Liver (tissue), 9 donors: ENCODE data around the gene TGFBR3. TPM values are rescaled to one million over a fixed set of nuclear protein-coding genes. Genes with fewer than 3 reads are reported as not detected.

Source experiments
- DNase-seq: peaks from one replicate; pipeline ENCODE4 v3.0.0-alpha.2; 2017; ENCODE audit warnings: low spot score
- H3K27ac ChIP-seq, 2 donors: one replicate each; pipeline ENCODE4 v1.7.0; 2013; ENCODE audit warnings: inconsistent platforms in 2 of 2, low read length in 2 of 2, control low read depth in 1 of 2, low read depth in 1 of 2, mild to moderate bottlenecking in 1 of 2
- H3K27me3 ChIP-seq, 4 donors: one replicate each; pipeline versions ENCODE4 v1.6.1 to v1.7.0; 2013; ENCODE audit warnings: low read length in 3 of 4, inconsistent platforms in 1 of 4, mild to moderate bottlenecking in 1 of 4, moderate library complexity in 1 of 4; ENCODE audit not compliant: control insufficient read depth in 4 of 4, insufficient read depth in 4 of 4
- H3K36me3 ChIP-seq, 4 donors: one replicate each; pipeline versions ENCODE4 v1.6.1 to v1.7.0; 2013; ENCODE audit warnings: low read length in 3 of 4, mild to moderate bottlenecking in 3 of 4, low read depth in 1 of 4, moderate library complexity in 1 of 4; ENCODE audit not compliant: control insufficient read depth in 4 of 4, insufficient read depth in 3 of 4
- H3K4me1 ChIP-seq, 4 donors: one replicate each; pipeline versions ENCODE4 v1.6.1 to v1.7.0; 2013; ENCODE audit warnings: low read length in 3 of 4, mild to moderate bottlenecking in 3 of 4, moderate library complexity in 1 of 4; ENCODE audit not compliant: control insufficient read depth in 4 of 4, insufficient read depth in 4 of 4
- H3K4me3 ChIP-seq, 3 donors: one replicate each; pipeline versions ENCODE4 v1.6.1 to v1.7.0; 2013; ENCODE audit warnings: low read length in 3 of 3, control low read depth in 1 of 3, low read depth in 1 of 3, mild to moderate bottlenecking in 1 of 3
- H3K9ac ChIP-seq, 2 donors: one replicate each; pipeline ENCODE4 v1.7.0; 2013; ENCODE audit warnings: low read length in 2 of 2, mild to moderate bottlenecking in 2 of 2, moderate library complexity in 2 of 2, control low read depth in 1 of 2, low read depth in 1 of 2
- H3K9me3 ChIP-seq, 4 donors: one replicate each; pipeline versions ENCODE4 v1.6.1 to v1.7.0; 2013; ENCODE audit warnings: low read length in 3 of 4; ENCODE audit not compliant: control insufficient read depth in 4 of 4
- ATF3 ChIP-seq: IDR thresholded peaks from 2 replicates; pipeline ENCODE4 v1.6.1; 2016; ENCODE audit warnings: antibody characterized with exemption
- EGR1 ChIP-seq, 2 donors: IDR thresholded peaks; 2 replicates each; pipeline ENCODE4 v1.6.1; 2016 to 2018; ENCODE audit warnings: antibody characterized with exemption in 2 of 2, low read depth in 2 of 2
- FOXA1 ChIP-seq: IDR thresholded peaks from 2 replicates; pipeline ENCODE4 v1.6.1; 2016; ENCODE audit warnings: antibody characterized with exemption
- FOXA2 ChIP-seq: IDR thresholded peaks from 2 replicates; pipeline ENCODE4 v1.6.1; 2016; ENCODE audit warnings: antibody characterized with exemption
- GABPA ChIP-seq, 2 donors: IDR thresholded peaks in 1 of 2; conservative IDR thresholded peaks in 1 of 2; 2 replicates each; pipeline ENCODE4 v1.6.1; 2016; ENCODE audit warnings: antibody characterized with exemption in 2 of 2, mild to moderate bottlenecking in 1 of 2, moderate library complexity in 1 of 2
- HNF4G ChIP-seq: IDR thresholded peaks from 2 replicates; pipeline ENCODE4 v1.6.1; 2016; ENCODE audit warnings: antibody characterized with exemption
- JUND ChIP-seq, 2 donors: IDR thresholded peaks; 2 replicates each; pipeline ENCODE4 v1.6.1; 2016; ENCODE audit warnings: antibody characterized with exemption in 2 of 2
- NR2F2 ChIP-seq: IDR thresholded peaks from 2 replicates; pipeline ENCODE4 v1.6.1; 2016; ENCODE audit warnings: antibody characterized with exemption
- RAD21 ChIP-seq, 2 donors: IDR thresholded peaks; 2 replicates each; pipeline ENCODE4 v1.6.1; 2016; ENCODE audit warnings: antibody characterized with exemption in 2 of 2, mild to moderate bottlenecking in 2 of 2
- RXRA ChIP-seq, 2 donors: IDR thresholded peaks; 2 replicates each; pipeline ENCODE4 v1.6.1; 2017 to 2018; ENCODE audit warnings: antibody characterized with exemption in 2 of 2, mild to moderate bottlenecking in 1 of 2
- SP1 ChIP-seq: IDR thresholded peaks from 2 replicates; pipeline ENCODE4 v1.6.1; 2018; ENCODE audit warnings: antibody characterized with exemption, mild to moderate bottlenecking
- TAF1 ChIP-seq: conservative IDR thresholded peaks from 2 replicates; pipeline ENCODE4 v1.6.1; 2016; ENCODE audit warnings: antibody characterized with exemption, mild to moderate bottlenecking
- YY1 ChIP-seq: IDR thresholded peaks from 2 replicates; pipeline ENCODE4 v1.6.1; 2016; ENCODE audit warnings: antibody characterized with exemption, mild to moderate bottlenecking
- WGBS: extraction: QIAGEN DNeasy Blood & Tissue Kit; methylation state at CpG from one replicate; pipeline ENCODE4 v1.1.7; 2013; 5-methylcytosine and 5-hydroxymethylcytosine counted together
- polyA plus RNA-seq, 2 donors: library from polyadenylated mRNA; stranded (reverse) in 1 of 2; unstranded in 1 of 2; fragments of 200-250 nt in 1 of 2; fragments of >200 nt in 1 of 2; fragmentation: Nextera tagmentation in 1 of 2; extraction: Ambion mirVana in 1 of 2; gene quantifications; one replicate each; pipeline versions ENCODE4 v1.2.1 to v1.2.3, GENCODE V29; 2013 to 2015
- total RNA-seq, 2 donors: library from RNA; depleted of rRNA; stranded (reverse); fragments of >200 nt; gene quantifications; one replicate each; pipeline ENCODE4 v1.2.3, GENCODE V29; 2014
- TF ChIP-seq, protein P1 (sequence below): IDR thresholded peaks from 2 replicates; pipeline ENCODE4 v1.6.1; 2016; ENCODE audit warnings: antibody characterized with exemption
- TF ChIP-seq, protein P2 (sequence below): IDR thresholded peaks from 2 replicates; pipeline ENCODE4 v1.6.1; 2016; ENCODE audit warnings: antibody characterized with exemption, mild to moderate bottlenecking
- donor health status: healthy.
- donor health status: healthy.
- donor health status: healthy.
- donor health status: healthy.
- donor health status: healthy.

The TGFBR3 gene
- total and polyA plus RNA-seq, 4 donors = 6.1 to 19.3 (median 9.9) TPM

GRCh38 chr1:91877574-91878208 lies 8.3 kb downstream of the TGFBR3 start:
- Histone ChIP-seq H3K4me3 (no peak overlapping the region), H3K9ac (no peak overlapping the region), H3K27ac (no peak overlapping the region), H3K36me3 (no peaks in the 10 kb centered on the region), H3K27me3 (no peaks in the 10 kb centered on the region), H3K4me1 (peaks cover 3 to 4% (median 3%) of the 10 kb centered on the region in 4 donors), H3K9me3 (no peaks in the 10 kb centered on the region)
- no peak for DNase-seq
- WGBS = 89% methylated on average over 5 of the region's 5 CpGs
- TF ChIP-seq, protein P1, sequence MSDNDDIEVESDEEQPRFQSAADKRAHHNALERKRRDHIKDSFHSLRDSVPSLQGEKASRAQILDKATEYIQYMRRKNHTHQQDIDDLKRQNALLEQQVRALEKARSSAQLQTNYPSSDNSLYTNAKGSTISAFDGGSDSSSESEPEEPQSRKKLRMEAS = no peak
- TF ChIP-seq GABPA (IDR thresholded peaks at IDR 0.05 in 1 of 2, conservative IDR thresholded peaks at IDR 0.05 in 1 of 2) (no peak), EGR1 (IDR thresholded peaks at IDR 0.05; ENCODE audit: low read depth in 2 of 2) (no peak), YY1 (no peak)
- TF ChIP-seq, protein P2, sequence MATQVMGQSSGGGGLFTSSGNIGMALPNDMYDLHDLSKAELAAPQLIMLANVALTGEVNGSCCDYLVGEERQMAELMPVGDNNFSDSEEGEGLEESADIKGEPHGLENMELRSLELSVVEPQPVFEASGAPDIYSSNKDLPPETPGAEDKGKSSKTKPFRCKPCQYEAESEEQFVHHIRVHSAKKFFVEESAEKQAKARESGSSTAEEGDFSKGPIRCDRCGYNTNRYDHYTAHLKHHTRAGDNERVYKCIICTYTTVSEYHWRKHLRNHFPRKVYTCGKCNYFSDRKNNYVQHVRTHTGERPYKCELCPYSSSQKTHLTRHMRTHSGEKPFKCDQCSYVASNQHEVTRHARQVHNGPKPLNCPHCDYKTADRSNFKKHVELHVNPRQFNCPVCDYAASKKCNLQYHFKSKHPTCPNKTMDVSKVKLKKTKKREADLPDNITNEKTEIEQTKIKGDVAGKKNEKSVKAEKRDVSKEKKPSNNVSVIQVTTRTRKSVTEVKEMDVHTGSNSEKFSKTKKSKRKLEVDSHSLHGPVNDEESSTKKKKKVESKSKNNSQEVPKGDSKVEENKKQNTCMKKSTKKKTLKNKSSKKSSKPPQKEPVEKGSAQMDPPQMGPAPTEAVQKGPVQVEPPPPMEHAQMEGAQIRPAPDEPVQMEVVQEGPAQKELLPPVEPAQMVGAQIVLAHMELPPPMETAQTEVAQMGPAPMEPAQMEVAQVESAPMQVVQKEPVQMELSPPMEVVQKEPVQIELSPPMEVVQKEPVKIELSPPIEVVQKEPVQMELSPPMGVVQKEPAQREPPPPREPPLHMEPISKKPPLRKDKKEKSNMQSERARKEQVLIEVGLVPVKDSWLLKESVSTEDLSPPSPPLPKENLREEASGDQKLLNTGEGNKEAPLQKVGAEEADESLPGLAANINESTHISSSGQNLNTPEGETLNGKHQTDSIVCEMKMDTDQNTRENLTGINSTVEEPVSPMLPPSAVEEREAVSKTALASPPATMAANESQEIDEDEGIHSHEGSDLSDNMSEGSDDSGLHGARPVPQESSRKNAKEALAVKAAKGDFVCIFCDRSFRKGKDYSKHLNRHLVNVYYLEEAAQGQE = no peak

DNA sequence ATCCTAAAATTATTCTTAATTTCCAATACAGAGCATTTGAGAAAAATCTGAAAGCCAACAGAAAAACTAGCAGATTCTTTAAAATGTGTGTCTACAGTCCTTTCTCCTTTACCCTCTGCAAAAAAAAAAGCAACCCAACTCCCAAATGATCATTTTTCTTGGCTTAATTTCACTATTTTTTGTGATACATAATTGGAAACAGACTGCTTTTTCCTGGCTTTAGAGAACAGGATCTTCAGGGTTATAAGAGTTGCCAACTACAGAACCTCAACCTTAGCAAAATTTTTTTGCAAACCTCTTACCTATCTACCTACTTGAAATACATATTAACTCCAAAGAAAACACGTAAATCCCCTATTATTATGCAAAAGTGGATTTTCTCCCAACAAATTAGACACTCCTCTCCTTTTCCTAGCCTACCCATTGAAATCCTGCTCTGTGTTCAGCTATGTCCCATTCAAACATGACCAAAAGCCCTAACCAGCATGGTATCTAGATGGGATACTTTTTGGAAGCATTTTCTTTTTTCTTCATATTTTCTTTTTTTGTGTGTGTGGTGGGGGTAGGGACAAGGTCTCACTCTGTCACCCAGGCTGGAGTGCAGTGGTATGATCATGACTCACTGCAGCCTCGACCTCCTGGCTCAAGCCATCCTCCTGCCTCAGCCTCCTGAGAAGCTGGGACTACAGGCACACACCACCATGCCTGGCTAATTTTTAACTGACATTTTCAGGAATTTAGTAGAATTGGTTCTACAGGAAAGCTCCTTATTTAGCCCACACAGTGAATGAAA lies 9.0 kb downstream of the TGFBR3 start:
- Histone ChIP-seq H3K27me3 (no peaks in the 10 kb centered on the region), H3K4me1 (peaks cover 6 to 10% (median 9%) of the 10 kb centered on the region in 4 donors), H3K36me3 (no peaks in the 10 kb centered on the region), H3K9ac (no peak overlapping the region), H3K9me3 (no peaks in the 10 kb centered on the region), H3K4me3 (no peak overlapping the region), H3K27ac (no peak overlapping the region)
- no peak for TF ChIP-seq GABPA (IDR thresholded peaks at IDR 0.05 in 1 of 2, conservative IDR thresholded peaks at IDR 0.05 in 1 of 2)
- no peak for TF ChIP-seq JUND (IDR thresholded peaks at IDR 0.05)
- no peak for TF ChIP-seq RAD21 (IDR thresholded peaks at IDR 0.05)
- 90% methylated on average over 2 of the region's 2 CpGs for WGBS
- no peak for DNase-seq

- Histone ChIP-seq H3K4me3 (no peak overlapping the region), H3K27ac (no peak overlapping the region), H3K4me1 (peaks cover 6 to 13% (median 10%) of the 10 kb centered on the region in 4 donors), H3K9me3 (no peaks in the 10 kb centered on the region), H3K9ac (no peak overlapping the region), H3K27me3 (no peaks in the 10 kb centered on the region), H3K36me3 (no peaks in the 10 kb centered on the region)
- 90% methylated on average over 5 of the region's 5 CpGs for WGBS
- TF ChIP-seq HNF4G = no peak
- no peak for TF ChIP-seq TAF1
- no peak for TF ChIP-seq ATF3
- no peak for TF ChIP-seq EGR1 (IDR thresholded peaks at IDR 0.05; ENCODE audit: low read depth in 2 of 2)
- no peak for TF ChIP-seq SP1
- TF ChIP-seq, protein P1 = no peak
- TF ChIP-seq JUND (IDR thresholded peaks at IDR 0.05) = no peak
- TF ChIP-seq FOXA2 = no peak
- no peak for TF ChIP-seq FOXA1
- no peak for TF ChIP-seq GABPA (IDR thresholded peaks at IDR 0.05 in 1 of 2, conservative IDR thresholded peaks at IDR 0.05 in 1 of 2)
- TF ChIP-seq RXRA (IDR thresholded peaks at IDR 0.05) = no peak
- TF ChIP-seq YY1 = no peak
- TF ChIP-seq, protein P2 = no peak
- no peak for TF ChIP-seq NR2F2
- no peak for DNase-seq
Observed at GRCh38 chr1:91876040-91876470, 9.9 kb downstream of the TGFBR3 start.
